A673 (cell line): ENCODE results near the gene WDFY3. TPM values are rescaled to one million over a fixed set of nuclear protein-coding genes. Genes with fewer than 3 reads are reported as not detected.

Experiments used
- BruUV-seq: library from RNA; stranded (reverse); fragments of 400-500 nt; replicated peaks from 2 replicates; lab custom pipeline; 2021; lab: Mats Ljungman, UMichigan
- CTCF ChIA-PET: fragments of 300-600 bp; sonication (Branson Sonifier 250); formaldehyde crosslinking; loops from one replicate; lab custom pipeline; 2022; ENCODE audit warnings: antibody characterized with exemption; lab: Charles Lee
- POLR2A ChIA-PET: fragments of 300-600 bp; sonication (Branson Sonifier 250); formaldehyde crosslinking; loops from one replicate; lab custom pipeline; 2022; ENCODE audit warnings: antibody characterized with exemption; ENCODE audit not compliant: low non-redundant PET; lab: Charles Lee
- DNase-seq: peaks from one replicate; pipeline ENCODE4 v3.0.0-alpha.2; 2015; ENCODE audit warnings: low spot score
- H3K27ac ChIP-seq: fragments of 200-600 bp; sonication (generic); 2 replicates; pipeline ENCODE4 v1.5.1; 2016; ENCODE audit warnings: mixed run types, low read depth, mild to moderate bottlenecking, mixed read lengths, antibody characterized with exemption, low read length; ENCODE audit not compliant: poor library complexity, severe bottlenecking
- H3K27me3 ChIP-seq: fragments of 200-600 bp; sonication (generic); replicated peaks from 2 replicates; pipeline ENCODE4 v1.6.1; 2017; ENCODE audit warnings: mixed run types, low read depth, mild to moderate bottlenecking, mixed read lengths, antibody characterized with exemption, low read length; ENCODE audit not compliant: insufficient read depth, poor library complexity
- H3K36me3 ChIP-seq: fragments of 200-600 bp; sonication (generic); 2 replicates; pipeline ENCODE4 v1.6.1; 2016; ENCODE audit warnings: mixed run types, mild to moderate bottlenecking, mixed read lengths, antibody characterized with exemption, low read length; ENCODE audit not compliant: insufficient read depth, poor library complexity, severe bottlenecking
- H3K4me1 ChIP-seq: fragments of 200-600 bp; sonication (generic); 2 replicates; pipeline ENCODE4 v1.6.1; 2017; ENCODE audit warnings: mixed run types, mild to moderate bottlenecking, mixed read lengths, antibody characterized with exemption, low read length; ENCODE audit not compliant: insufficient read depth, poor library complexity, severe bottlenecking
- H3K4me3 ChIP-seq: fragments of 200-600 bp; sonication (generic); 2 replicates; pipeline ENCODE4 v1.5.1; 2016; ENCODE audit warnings: low read depth, mixed run types, mild to moderate bottlenecking, mixed read lengths, low read length; ENCODE audit not compliant: poor library complexity, severe bottlenecking
- H3K9me3 ChIP-seq: fragments of 200-600 bp; sonication (generic); 2 replicates; pipeline ENCODE4 v1.6.1; 2016; ENCODE audit warnings: mixed run types, low read depth, mild to moderate bottlenecking, mixed read lengths, antibody characterized with exemption, low read length; ENCODE audit not compliant: poor library complexity, severe bottlenecking
- EZH2 ChIP-seq: fragments of 200-600 bp; sonication (generic); IDR thresholded peaks from 2 replicates; pipeline ENCODE4 v1.6.1; 2017; ENCODE audit warnings: borderline replicate concordance, low read depth, mild to moderate bottlenecking, mixed read lengths, antibody characterized with exemption, low read length; ENCODE audit not compliant: poor library complexity, severe bottlenecking
- intact Hi-C: fragments of 100-400 bp; cut with micrococcal nuclease; formaldehyde crosslinking; loops from one replicate; pipeline ENCODE4 v1.10.0; 2022; ENCODE audit not compliant: unreplicated experiment
- total RNA-seq: library from RNA; stranded (reverse); gene quantifications from 2 replicates; pipeline ENCODE4 v1.2.3, GENCODE V29; 2021
- TF ChIP-seq, protein P1 (sequence below): fragments of 300-800, 200-600 bp; sonication (generic); conservative IDR thresholded peaks from 2 replicates; pipeline ENCODE4 v1.5.1; 2017; ENCODE audit warnings: low read depth, mild to moderate bottlenecking, antibody characterized with exemption, low read length, moderate library complexity, mixed read lengths

Gene WDFY3
- total RNA-seq, 1 experiment from 2014 or later = 43.4 TPM

DNA sequence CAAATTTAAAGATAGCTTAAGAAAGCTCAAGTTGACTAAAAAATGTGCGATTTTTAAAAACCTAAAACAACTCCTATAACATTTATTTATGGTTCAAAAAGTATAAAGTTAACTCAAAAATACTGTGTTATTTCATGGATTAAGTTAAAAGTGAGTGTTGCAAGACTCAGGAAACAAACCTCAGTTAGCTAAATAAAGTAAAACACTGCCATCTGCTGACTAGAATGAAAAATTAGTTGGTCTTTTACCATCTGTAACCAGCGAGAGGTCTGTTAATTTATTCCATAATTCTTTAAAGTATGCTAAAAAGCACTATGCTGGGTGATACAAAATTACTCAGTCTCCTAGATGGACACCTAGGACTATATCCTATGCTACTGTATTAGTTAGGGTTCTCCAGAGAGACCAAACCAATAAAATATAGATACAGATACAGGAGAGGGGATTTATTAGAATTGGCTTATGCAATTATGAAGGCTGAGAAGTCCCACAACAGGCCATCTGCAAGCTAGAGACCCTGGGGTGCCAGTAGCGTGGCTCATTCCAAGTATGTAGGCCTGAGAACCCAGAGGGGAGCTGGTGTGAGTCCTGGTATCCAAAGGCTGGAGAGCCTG is 4.9 kb upstream of the WDFY3 start:
- no peaks in the 10 kb centered on the region for H3K36me3 ChIP-seq
- ChIA-PET POLR2A (no interaction called here), CTCF (no interaction called here)
- H3K9me3 ChIP-seq = no peaks in the 10 kb centered on the region
- BruUV-seq = no TSS peak
- peak; percentile 56 for DNase-seq
- H3K4me1 ChIP-seq = no peaks in the 10 kb centered on the region
- intact Hi-C loops = loop anchor here (2.0 to 10.0 kb wide), 2 partner anchors 221 to 467 kb away; no protein-coding TSS in a partner anchor
- TF ChIP-seq, protein P1, sequence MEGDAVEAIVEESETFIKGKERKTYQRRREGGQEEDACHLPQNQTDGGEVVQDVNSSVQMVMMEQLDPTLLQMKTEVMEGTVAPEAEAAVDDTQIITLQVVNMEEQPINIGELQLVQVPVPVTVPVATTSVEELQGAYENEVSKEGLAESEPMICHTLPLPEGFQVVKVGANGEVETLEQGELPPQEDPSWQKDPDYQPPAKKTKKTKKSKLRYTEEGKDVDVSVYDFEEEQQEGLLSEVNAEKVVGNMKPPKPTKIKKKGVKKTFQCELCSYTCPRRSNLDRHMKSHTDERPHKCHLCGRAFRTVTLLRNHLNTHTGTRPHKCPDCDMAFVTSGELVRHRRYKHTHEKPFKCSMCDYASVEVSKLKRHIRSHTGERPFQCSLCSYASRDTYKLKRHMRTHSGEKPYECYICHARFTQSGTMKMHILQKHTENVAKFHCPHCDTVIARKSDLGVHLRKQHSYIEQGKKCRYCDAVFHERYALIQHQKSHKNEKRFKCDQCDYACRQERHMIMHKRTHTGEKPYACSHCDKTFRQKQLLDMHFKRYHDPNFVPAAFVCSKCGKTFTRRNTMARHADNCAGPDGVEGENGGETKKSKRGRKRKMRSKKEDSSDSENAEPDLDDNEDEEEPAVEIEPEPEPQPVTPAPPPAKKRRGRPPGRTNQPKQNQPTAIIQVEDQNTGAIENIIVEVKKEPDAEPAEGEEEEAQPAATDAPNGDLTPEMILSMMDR = peak; percentile 50
- no peak for TF ChIP-seq EZH2
- H3K4me3 ChIP-seq = no peak overlapping the region
- H3K27ac ChIP-seq = no peak overlapping the region
- H3K27me3 ChIP-seq = no peaks in the 10 kb centered on the region

DNA sequence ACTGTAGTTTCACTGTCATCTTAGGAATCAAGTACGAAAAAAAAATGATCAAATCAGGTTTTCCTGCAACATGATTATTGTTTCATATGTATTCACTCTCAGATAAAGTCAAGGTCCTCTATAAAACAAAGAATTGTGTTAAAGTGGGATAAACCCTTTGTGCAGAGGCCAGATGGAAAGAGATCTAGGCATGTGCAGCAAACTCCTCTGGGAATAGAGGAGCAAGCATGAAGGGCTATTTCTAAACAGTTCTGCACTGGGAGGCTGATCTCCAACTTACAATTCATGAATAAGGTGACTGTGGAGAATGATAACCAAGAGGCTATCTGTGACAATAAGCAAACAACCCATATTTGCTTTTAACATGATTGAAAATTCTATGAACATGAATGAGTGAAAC is 2.4 kb upstream of the WDFY3 start:
- no peaks in the 10 kb centered on the region for H3K27me3 ChIP-seq
- no peak overlapping the region for H3K4me3 ChIP-seq
- no peaks in the 10 kb centered on the region for H3K4me1 ChIP-seq
- H3K9me3 ChIP-seq = no peaks in the 10 kb centered on the region
- no peaks in the 10 kb centered on the region for H3K36me3 ChIP-seq
- intact Hi-C loops = loop anchor here (10.0 kb wide), 1 partner anchor 114 kb away; no protein-coding TSS in a partner anchor
- peak; percentile 26 for DNase-seq
- CTCF ChIA-PET = no interaction called here
- no peak for TF ChIP-seq EZH2
- POLR2A ChIA-PET = no interaction called here
- H3K27ac ChIP-seq = no peak overlapping the region
- no TSS peak for BruUV-seq

DNA sequence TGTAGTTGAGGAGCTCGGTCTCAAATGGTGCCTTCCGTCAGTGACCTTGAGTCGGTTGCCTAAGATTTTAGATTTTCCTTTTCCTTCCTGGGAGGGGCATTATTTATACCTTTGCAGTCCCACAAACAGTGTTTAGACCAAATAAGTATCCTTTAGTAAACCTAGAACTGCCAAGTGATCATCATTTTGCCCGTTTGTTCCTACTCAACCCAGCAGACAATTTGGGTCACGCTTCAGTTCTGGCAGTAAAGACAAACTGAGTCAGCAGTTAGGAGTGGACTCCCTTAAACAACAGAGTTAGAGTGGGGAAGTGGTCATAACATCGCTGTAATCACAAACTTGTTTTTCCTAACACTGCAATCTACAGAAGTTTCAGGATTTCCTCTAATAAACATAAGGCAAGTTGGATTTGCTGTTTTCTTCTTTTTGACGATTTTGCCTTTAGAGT is 777 bp upstream of the WDFY3 start:
- POLR2A ChIA-PET = interaction anchor here (0.6 kb wide), 1 partner anchor 240 kb away, joined by 3 read pairs; no protein-coding TSS in a partner anchor
- H3K9me3 ChIP-seq = no peaks in the 10 kb centered on the region
- CTCF ChIA-PET = no interaction called here
- BruUV-seq = TSS peak; percentile 81
- no peak for DNase-seq
- TF ChIP-seq, protein P1 = no peak
- TF ChIP-seq EZH2 = no peak
- H3K36me3 ChIP-seq = no peaks in the 10 kb centered on the region
- H3K27ac ChIP-seq = peak overlapping the region; percentile 80
- intact Hi-C loops = loop anchor here (2.0 to 10.0 kb wide), 2 partner anchors 112 to 384 kb away; partner anchors contain the start of gene CDS1
- peaks cover 2% of the 10 kb centered on the region for H3K4me1 ChIP-seq
- H3K27me3 ChIP-seq = no peaks in the 10 kb centered on the region
- H3K4me3 ChIP-seq = peak overlapping the region; percentile 81
